Uterus (tissue), 4 donors: ENCODE data around the gene SOHLH2. TPM values are rescaled to one million over a fixed set of nuclear protein-coding genes. Genes with fewer than 3 reads are reported as not detected.

Experiments used
- DNase-seq, 2 donors: peaks; one replicate each; pipeline ENCODE4 v3.0.0-alpha.2; 2019 to 2020
- H3K27ac ChIP-seq, 2 donors: fragments of 200-600 bp; sonication (generic); 1 replicate in 1 of 2; 2 replicates in 1 of 2; pipeline ENCODE4 v1.5.1; 2016 to 2018
- H3K27me3 ChIP-seq, 2 donors: fragments of 200-600 bp; sonication (generic); one replicate each; pipeline ENCODE4 v1.5.1; 2018 to 2019; ENCODE audit warnings: control low read depth in 1 of 2
- H3K36me3 ChIP-seq, 2 donors: fragments of 200-600 bp; sonication (generic); one replicate each; pipeline ENCODE4 v1.5.1; 2019; ENCODE audit warnings: control low read depth in 1 of 2
- H3K4me1 ChIP-seq, 2 donors: fragments of 200-600 bp; sonication (generic); one replicate each; pipeline ENCODE4 v1.5.1; 2018 to 2019; ENCODE audit warnings: control low read depth in 1 of 2
- H3K4me3 ChIP-seq, 2 donors: fragments of 200-600 bp; sonication (generic); 1 replicate in 1 of 2; 2 replicates in 1 of 2; pipeline ENCODE4 v1.5.1; 2018 to 2019; ENCODE audit warnings: mild to moderate bottlenecking in 1 of 2
- H3K9me3 ChIP-seq, 2 donors: fragments of 200-600 bp; sonication (generic); one replicate each; pipeline ENCODE4 v1.5.1; 2019; ENCODE audit warnings: control low read depth in 1 of 2
- POLR2A ChIP-seq, 2 donors: fragments of 450-650 bp; IDR thresholded peaks; one replicate each; pipeline ENCODE4 v1.6.1; 2016; ENCODE audit warnings: antibody characterized with exemption in 2 of 2, mild to moderate bottlenecking in 1 of 2, moderate library complexity in 1 of 2
- intact Hi-C: fragments of 100-400 bp; cut with DNase I; formaldehyde crosslinking; loops from one replicate; pipeline ENCODE4 v1.15.1; 2023; ENCODE audit warnings: low total_unique reads
- total RNA-seq, 4 donors: library from RNA; depleted of rRNA in 3 of 4; stranded (reverse); fragments of >200 nt in 3 of 4; gene quantifications; one replicate each; pipeline versions ENCODE4 v1.1.0 to v1.2.4, GENCODE V29; 2014 to 2023
- TF ChIP-seq, protein P1 (sequence below), 4 experiments: fragments of 200-600 bp in 2 of 4; fragments of 450-650 bp in 2 of 4; sonication (generic) in 2 of 4; IDR thresholded peaks; one replicate each; pipeline ENCODE4 v1.5.1; 2016 to 2019; ENCODE audit warnings: antibody characterized with exemption in 4 of 4, mild to moderate bottlenecking in 2 of 4, moderate library complexity in 1 of 4
- donor health status: DM: yes; HTN: yes; CAD: no.

The SOHLH2 gene
- total RNA-seq, 4 donors from 2014 or later: 1.4 TPM; not detected in 3

GRCh38 chr13:36173571-36174322 is 40.6 kb downstream of the SOHLH2 start:
- TF ChIP-seq POLR2A (IDR thresholded peaks at IDR 0.05): no peak
- TF ChIP-seq, protein P1, sequence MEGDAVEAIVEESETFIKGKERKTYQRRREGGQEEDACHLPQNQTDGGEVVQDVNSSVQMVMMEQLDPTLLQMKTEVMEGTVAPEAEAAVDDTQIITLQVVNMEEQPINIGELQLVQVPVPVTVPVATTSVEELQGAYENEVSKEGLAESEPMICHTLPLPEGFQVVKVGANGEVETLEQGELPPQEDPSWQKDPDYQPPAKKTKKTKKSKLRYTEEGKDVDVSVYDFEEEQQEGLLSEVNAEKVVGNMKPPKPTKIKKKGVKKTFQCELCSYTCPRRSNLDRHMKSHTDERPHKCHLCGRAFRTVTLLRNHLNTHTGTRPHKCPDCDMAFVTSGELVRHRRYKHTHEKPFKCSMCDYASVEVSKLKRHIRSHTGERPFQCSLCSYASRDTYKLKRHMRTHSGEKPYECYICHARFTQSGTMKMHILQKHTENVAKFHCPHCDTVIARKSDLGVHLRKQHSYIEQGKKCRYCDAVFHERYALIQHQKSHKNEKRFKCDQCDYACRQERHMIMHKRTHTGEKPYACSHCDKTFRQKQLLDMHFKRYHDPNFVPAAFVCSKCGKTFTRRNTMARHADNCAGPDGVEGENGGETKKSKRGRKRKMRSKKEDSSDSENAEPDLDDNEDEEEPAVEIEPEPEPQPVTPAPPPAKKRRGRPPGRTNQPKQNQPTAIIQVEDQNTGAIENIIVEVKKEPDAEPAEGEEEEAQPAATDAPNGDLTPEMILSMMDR (IDR thresholded peaks at IDR 0.05): no peak
- H3K9me3 ChIP-seq: no peaks in the 10 kb centered on the region
- H3K36me3 ChIP-seq: no peaks in the 10 kb centered on the region
- H3K4me3 ChIP-seq: no peak overlapping the region
- DNase-seq: no peak
- intact Hi-C loops: no loop called here
- H3K4me1 ChIP-seq: no peaks in the 10 kb centered on the region
- H3K27me3 ChIP-seq: no peaks in the 10 kb centered on the region
- H3K27ac ChIP-seq: no peak overlapping the region

GRCh38 chr13:36166046-36166445 is 48.3 kb downstream of the SOHLH2 start:
- no peak overlapping the region for H3K4me3 ChIP-seq

DNA sequence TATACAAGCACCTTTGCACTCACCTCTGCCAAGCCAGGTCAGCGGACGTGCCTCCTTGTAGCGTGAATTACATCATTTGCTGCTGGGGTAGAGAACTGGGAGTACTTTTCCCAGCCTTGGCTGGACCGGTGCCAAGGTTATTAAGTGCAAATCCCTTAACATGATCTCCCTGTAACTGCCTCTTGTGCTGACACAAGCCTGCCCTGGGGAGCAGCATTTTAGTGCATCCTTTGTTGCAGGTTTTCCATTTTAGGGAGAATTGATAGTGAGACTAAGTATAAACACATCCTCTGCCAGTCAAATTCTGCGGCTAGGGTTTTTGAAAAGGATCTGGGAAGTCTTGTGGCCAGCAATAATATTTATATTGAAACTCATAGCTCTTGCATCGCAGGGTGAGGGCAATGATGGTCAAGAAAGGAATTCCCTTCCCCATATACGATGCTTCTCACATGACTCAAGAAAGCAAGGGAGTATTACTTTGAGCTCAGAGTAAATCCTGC is 50.5 kb downstream of the SOHLH2 start:
- Histone ChIP-seq H3K9me3 (no peaks in the 10 kb centered on the region), H3K4me3 (no peak overlapping the region), H3K27ac (no peak overlapping the region), H3K36me3 (no peaks in the 10 kb centered on the region), H3K27me3 (no peaks in the 10 kb centered on the region), H3K4me1 (no peaks in the 10 kb centered on the region)
- intact Hi-C loops: no loop called here
- TF ChIP-seq POLR2A (IDR thresholded peaks at IDR 0.05): no peak
- TF ChIP-seq, protein P1 (IDR thresholded peaks at IDR 0.05): no peak
- peak; percentile 33 to 39 for DNase-seq

More at GRCh38 chr13:36166046-36166445, 48.3 kb downstream of the SOHLH2 start:
- no peaks in the 10 kb centered on the region for H3K4me1 ChIP-seq
- intact Hi-C loops: no loop called here
- TF ChIP-seq, protein P1 (IDR thresholded peaks at IDR 0.05): no peak
- no peak for TF ChIP-seq POLR2A (IDR thresholded peaks at IDR 0.05)
- no peak for DNase-seq
- no peaks in the 10 kb centered on the region for H3K36me3 ChIP-seq
- no peaks in the 10 kb centered on the region for H3K9me3 ChIP-seq
- H3K27me3 ChIP-seq: no peaks in the 10 kb centered on the region
- H3K27ac ChIP-seq: no peak overlapping the region

DNA sequence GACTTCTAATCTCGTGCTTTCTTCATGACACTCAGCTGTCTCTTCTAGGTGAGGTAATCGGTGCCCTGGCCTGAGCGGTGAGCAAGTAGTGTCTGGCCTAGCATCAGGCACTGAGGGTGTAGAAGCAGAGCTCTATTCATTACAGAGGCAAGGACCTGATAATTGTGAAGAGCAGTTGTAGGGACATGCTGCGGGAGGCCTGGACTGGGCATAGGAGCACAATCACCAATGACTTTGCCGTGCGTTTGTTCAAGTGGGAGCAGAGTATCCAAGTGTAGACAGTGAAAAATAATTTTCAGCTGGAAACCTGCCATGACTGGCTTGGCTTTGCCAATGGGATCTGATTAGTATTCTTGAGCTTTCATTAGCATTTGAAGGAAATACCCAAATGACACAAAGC is 51.1 kb downstream of the SOHLH2 start:
- intact Hi-C loops: no loop called here
- no peaks in the 10 kb centered on the region for H3K9me3 ChIP-seq
- H3K36me3 ChIP-seq: no peaks in the 10 kb centered on the region
- no peak overlapping the region for H3K27ac ChIP-seq
- no peak overlapping the region for H3K4me3 ChIP-seq
- no peaks in the 10 kb centered on the region for H3K4me1 ChIP-seq
- no peak for DNase-seq
- H3K27me3 ChIP-seq: no peaks in the 10 kb centered on the region
- TF ChIP-seq POLR2A (IDR thresholded peaks at IDR 0.05): no peak
- TF ChIP-seq, protein P1 (IDR thresholded peaks at IDR 0.05): no peak

DNA sequence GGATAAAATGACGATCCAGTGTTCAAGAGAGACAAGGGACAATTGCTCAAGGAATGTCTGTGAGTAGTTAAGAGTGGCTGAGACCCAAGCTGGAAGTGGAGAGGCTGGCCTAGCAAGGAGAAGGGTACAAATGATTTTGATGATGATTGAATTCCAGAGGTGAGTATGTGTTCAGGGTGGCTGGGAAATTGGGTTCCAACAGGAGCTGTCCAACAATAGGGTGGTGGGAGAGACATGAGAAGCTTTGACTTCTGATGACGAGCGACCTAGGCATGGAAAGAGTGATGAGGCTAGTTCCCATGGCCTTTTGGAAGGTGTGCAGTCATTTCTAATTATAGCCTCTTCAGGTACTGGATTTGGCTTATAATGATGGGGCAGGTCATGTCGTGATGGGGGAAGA is 54.1 kb downstream of the SOHLH2 start:
- H3K36me3 ChIP-seq: no peaks in the 10 kb centered on the region
- H3K4me1 ChIP-seq: no peaks in the 10 kb centered on the region
- no peak overlapping the region for H3K4me3 ChIP-seq
- no peak overlapping the region for H3K27ac ChIP-seq
- no peak for TF ChIP-seq POLR2A (IDR thresholded peaks at IDR 0.05)
- TF ChIP-seq, protein P1 (IDR thresholded peaks at IDR 0.05): no peak
- DNase-seq: no peak
- no peaks in the 10 kb centered on the region for H3K9me3 ChIP-seq
- intact Hi-C loops: no loop called here
- H3K27me3 ChIP-seq: no peaks in the 10 kb centered on the region
